ENCODE data around the gene DND1.
"Not testable (repeated sequence)": the region's sequence is repeated elsewhere in the genome, so short reads cannot be mapped to it uniquely, and the experiment has no call there.

DND1 gene

DNA sequence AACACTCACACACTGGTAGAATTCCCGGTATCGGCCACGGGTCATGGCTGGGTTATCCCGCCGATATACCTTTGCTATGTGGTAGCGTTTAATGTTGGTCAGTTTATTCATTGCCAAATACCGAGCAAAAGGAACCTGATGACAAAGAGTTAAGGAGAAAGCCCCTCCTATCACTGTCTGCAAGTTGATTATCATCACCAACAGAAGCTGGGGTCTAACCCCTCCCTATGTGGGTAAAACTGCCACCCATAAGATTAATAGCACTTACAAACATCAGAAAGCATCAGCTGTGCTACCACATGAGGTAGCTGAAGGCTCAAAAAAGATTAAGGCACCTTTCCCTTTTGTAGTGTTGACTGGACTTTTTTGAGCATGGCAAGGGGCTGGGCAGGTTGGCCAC is 5.6 kb upstream of the DND1 start:
- no peak for DNase-seq (ENCODE audit: low read depth)
- TF ChIP-seq, protein P1, sequence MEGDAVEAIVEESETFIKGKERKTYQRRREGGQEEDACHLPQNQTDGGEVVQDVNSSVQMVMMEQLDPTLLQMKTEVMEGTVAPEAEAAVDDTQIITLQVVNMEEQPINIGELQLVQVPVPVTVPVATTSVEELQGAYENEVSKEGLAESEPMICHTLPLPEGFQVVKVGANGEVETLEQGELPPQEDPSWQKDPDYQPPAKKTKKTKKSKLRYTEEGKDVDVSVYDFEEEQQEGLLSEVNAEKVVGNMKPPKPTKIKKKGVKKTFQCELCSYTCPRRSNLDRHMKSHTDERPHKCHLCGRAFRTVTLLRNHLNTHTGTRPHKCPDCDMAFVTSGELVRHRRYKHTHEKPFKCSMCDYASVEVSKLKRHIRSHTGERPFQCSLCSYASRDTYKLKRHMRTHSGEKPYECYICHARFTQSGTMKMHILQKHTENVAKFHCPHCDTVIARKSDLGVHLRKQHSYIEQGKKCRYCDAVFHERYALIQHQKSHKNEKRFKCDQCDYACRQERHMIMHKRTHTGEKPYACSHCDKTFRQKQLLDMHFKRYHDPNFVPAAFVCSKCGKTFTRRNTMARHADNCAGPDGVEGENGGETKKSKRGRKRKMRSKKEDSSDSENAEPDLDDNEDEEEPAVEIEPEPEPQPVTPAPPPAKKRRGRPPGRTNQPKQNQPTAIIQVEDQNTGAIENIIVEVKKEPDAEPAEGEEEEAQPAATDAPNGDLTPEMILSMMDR (conservative IDR thresholded peaks at IDR 0.05; ENCODE audit: low read depth, low read length) = no peak

DNA sequence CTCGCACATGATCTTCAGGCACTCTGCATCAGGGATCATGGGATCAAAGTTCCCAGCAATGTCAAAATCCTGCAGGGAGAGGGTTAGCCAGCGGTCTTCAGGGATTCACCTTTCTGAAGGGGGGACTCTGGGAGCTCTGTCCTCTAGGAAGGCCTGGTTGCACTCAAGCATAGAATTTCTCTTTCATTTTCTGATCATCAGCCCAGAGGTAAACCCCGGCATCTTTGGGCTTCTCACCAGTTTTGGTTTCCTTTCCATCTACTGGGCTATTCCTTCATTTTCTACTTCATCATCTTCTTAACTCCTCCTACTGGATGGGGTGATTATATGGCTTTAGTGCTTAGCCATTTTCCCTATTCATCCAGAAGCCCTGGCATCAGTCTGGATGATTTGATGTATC is 4.6 kb upstream of the DND1 start:
- no peak for DNase-seq (ENCODE audit: low read depth)
- H3K4me3 ChIP-seq (ENCODE audit: low read depth, low read length) = no peak overlapping the region
- TF ChIP-seq, protein P1 (conservative IDR thresholded peaks at IDR 0.05; ENCODE audit: low read depth, low read length) = no peak

More for the DNA sequence above, 5.6 kb upstream of the DND1 start:
- H3K4me3 ChIP-seq (ENCODE audit: low read depth, low read length) = no peak overlapping the region

DNA sequence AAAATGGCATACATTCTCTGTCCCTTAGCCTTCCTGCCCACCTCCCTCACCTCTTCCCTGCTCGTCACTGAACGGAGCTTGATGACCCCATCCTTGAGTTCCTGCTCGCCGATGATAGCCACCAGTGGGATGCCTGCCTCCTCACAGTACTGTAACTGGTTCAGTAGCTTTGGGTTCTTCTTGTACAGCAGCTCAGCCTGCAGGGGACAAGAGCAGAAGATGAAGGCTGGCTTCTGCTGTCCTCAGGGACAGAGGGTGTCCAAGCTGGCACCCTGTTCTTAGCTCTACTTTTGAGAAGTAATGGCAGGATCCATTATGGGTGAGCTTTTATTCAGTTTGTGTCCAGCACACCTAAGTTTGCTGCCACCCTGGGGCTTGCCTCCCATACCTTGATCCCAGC is 1.3 kb upstream of the DND1 start:
- no peak overlapping the region for H3K4me3 ChIP-seq (ENCODE audit: low read depth, low read length)
- TF ChIP-seq, protein P1 (conservative IDR thresholded peaks at IDR 0.05; ENCODE audit: low read depth, low read length) = no peak
- DNase-seq (ENCODE audit: low read depth) = no peak

DNA sequence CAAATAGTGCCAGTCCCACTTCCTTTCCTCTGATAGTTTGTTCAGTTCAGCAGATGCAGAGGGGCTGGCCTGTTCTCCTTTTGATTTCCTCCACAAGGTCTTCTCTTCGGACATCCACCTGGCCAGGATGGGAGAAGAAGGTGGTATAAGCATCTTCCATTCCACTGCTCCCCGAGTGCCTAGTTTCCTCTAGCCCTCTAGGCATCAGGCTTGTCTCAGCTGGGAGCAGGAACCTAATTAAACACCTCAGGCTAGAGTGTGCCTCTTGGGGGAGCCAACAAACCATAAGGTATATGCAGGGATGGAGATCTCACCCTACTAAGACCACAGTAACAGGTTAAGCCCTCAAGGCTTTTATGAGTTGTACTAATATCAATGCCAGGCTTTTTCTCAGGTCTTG is 835 bp upstream of the DND1 start:
- no peak overlapping the region for H3K4me3 ChIP-seq (ENCODE audit: low read depth, low read length)
- no peak for DNase-seq (ENCODE audit: low read depth)
- TF ChIP-seq, protein P1 (conservative IDR thresholded peaks at IDR 0.05; ENCODE audit: low read depth, low read length) = no peak

DNA sequence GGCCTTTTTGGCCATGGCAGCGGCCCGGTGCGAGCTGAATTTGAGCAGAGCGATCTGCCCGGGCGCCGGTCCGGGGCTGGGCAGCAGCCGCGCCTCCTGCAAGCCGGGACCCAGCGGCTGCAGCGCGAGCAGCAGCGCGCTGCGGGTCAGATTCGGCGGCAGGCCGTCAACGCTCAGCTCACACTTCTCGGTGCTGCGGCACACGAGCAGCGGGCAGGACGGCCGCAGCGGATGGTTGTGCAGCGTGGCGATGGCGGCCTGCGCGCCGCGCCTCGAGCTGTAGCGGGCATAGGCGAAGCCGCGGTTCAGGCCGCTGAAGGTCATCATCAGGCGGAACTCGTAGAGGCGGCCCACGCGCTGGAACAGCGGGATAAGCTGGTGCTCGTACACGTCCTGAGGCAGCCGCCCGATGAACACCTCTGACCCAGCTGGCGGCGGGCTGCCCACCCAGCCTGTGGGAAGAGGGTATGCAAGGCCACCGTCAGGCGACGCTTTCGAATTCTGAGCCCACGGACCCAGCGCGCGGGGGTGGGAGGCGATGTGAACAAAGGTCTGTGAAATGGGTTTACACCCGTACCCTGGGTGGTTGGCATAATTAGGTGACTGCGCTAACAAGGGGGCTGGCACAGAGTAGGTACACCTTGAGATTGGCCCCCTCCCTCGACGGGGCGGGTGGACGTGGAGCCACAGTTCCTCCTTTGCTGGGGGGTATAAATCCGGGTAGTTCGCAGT is 755 bp downstream of the DND1 start:
- peak overlapping the region; percentile 36 for H3K4me3 ChIP-seq (ENCODE audit: low read depth, low read length)
- DNase-seq (ENCODE audit: low read depth) = peak; percentile 16

DNA sequence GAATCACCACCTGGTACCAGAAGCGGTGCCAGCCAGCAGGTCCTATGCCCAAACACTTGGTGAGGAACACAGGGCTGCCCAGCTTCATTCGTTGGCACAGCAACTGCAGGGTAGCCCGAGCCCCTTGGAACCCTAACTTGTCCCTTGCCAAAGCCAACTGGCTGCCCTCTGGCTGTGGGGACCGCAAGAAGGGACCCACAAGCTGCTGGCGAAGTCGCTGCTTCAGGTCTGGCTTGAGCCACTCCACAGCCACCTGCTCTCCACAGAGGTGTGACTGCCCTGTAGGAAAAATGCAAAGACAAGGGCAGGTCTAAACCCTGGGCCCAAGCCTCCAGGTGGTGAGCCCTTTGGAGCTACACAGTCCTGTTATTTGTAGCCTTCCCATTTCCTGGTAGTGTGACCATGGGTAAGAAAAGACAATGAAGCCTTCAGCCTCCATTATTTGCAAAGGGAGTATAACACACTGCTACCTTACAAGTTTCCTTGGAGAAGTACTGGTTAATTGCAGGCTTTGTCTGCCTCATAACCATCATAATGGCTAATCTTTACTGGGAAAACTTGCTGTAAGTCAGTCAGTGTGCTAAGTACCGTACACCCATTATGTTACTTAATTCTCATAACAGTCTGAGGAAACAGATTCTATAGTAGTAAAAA is 1.8 kb downstream of the DND1 start:
- no peak for DNase-seq (ENCODE audit: low read depth)
- TF ChIP-seq, protein P1 (conservative IDR thresholded peaks at IDR 0.05; ENCODE audit: low read depth, low read length) = no peak
- no peak overlapping the region for H3K4me3 ChIP-seq (ENCODE audit: low read depth, low read length)

More for the DNA sequence above, 755 bp downstream of the DND1 start:
- TF ChIP-seq, protein P1 (conservative IDR thresholded peaks at IDR 0.05; ENCODE audit: low read depth, low read length) = no peak

DNA sequence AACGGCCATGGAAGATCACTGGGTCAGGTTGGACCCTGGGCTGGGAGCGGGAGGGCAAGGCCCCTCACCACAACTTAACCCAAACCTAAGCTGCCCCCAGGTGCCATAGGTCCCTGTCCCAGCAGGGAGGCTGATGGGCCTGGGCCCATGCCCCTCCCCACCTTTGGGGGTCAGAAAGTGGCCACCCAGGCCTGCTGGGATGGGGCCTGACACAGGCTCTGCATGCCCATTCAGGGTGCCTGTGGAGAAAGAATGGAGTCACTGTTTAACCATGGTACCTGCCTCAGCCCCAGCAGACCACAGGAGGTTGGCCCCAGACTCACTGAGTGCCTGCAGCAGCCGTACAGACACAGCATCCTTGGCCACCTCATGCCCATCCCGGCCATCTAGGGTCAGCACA is 2.3 kb downstream of the DND1 start:
- not testable (repeated sequence) for H3K4me3 ChIP-seq (ENCODE audit: low read depth, low read length); DNase-seq (ENCODE audit: low read depth)
